ENCODE measurements around the gene ZNF506.

- TF ChIP-seq CTCF (IDR thresholded peaks at IDR 0.05) = no peak
- no peak for TF ChIP-seq POLR2A (IDR thresholded peaks at IDR 0.05)
These were observed 4.2 kb downstream of the ZNF506 start for GRCh38 chr19:19817357-19817756.

All from testis (tissue), 2 donors.